ENCODE measurements around the gene C4orf36. TPM values are rescaled to one million over a fixed set of nuclear protein-coding genes. Genes with fewer than 3 reads are reported as not detected.
A peak's percentile ranks its signal among the peaks of the same experiment; 100 is the strongest.

Gene C4orf36
- total RNA-seq, 2 experiments from 2014 or later, result 0.44 TPM; not detected in 1

- Mint-ChIP-seq H3K27me3 (ENCODE audit: low read depth) (no peaks in the 10 kb centered on the region), H3K4me1 (ENCODE audit: low read depth) (peaks cover 25% of the 10 kb centered on the region), H3K4me3 (no peak overlapping the region), H3K9me3 (no peaks in the 10 kb centered on the region), H3K27ac (no peak overlapping the region), H3K36me3 (ENCODE audit: low read depth) (no peaks in the 10 kb centered on the region)
- CTCF ChIA-PET, result interaction anchor here (1.1 to 1.4 kb wide), 3 partner anchors 10 to 240 kb away, joined by 3 to 11 read pairs (median 4); no protein-coding TSS in a partner anchor
- no peak for DNase-seq
- intact Hi-C loops (cut with micrococcal nuclease), result no loop called here
Measured at GRCh38 chr4:86909546-86910295, 17.5 kb upstream of the C4orf36 start.

- no peak overlapping the region for H3K27ac Mint-ChIP-seq
- no peak for DNase-seq
- H3K4me1 Mint-ChIP-seq (ENCODE audit: low read depth), result peaks cover 25% of the 10 kb centered on the region
- CTCF ChIA-PET, result interaction anchor here (0.7 to 1.4 kb wide), 4 partner anchors 12 to 1297 kb away, joined by 3 to 11 read pairs (median 4); no protein-coding TSS in a partner anchor
- H3K4me3 Mint-ChIP-seq, result no peak overlapping the region
- intact Hi-C loops (cut with micrococcal nuclease), result no loop called here
- H3K27me3 Mint-ChIP-seq (ENCODE audit: low read depth), result peaks cover 5% of the 10 kb centered on the region
- H3K9me3 Mint-ChIP-seq, result no peaks in the 10 kb centered on the region
- H3K36me3 Mint-ChIP-seq (ENCODE audit: low read depth), result no peaks in the 10 kb centered on the region
Measured at GRCh38 chr4:86908251-86908657, 16.0 kb upstream of the C4orf36 start.

- Mint-ChIP-seq H3K27ac (no peak overlapping the region), H3K4me1 (ENCODE audit: low read depth) (no peaks in the 10 kb centered on the region), H3K4me3 (no peak overlapping the region), H3K27me3 (ENCODE audit: low read depth) (peaks cover 6% of the 10 kb centered on the region), H3K9me3 (no peaks in the 10 kb centered on the region), H3K36me3 (ENCODE audit: low read depth) (no peaks in the 10 kb centered on the region)
- CTCF ChIA-PET, result interaction anchor here (0.6 kb wide), 1 partner anchor 190 kb away, joined by 3 read pairs; no protein-coding TSS in a partner anchor
- no peak for DNase-seq
- intact Hi-C loops (cut with micrococcal nuclease), result no loop called here
Measured at GRCh38 chr4:86901864-86902263, 9.6 kb upstream of the C4orf36 start.

GRCh38 chr4:86898562-86898961 is 6.3 kb upstream of the C4orf36 start:
- intact Hi-C loops (cut with micrococcal nuclease), result loop anchor here (1.0 to 10.0 kb wide), 3 partner anchors 246 to 1754 kb away; no protein-coding TSS in a partner anchor
- H3K27me3 Mint-ChIP-seq (ENCODE audit: low read depth), result peaks cover 4% of the 10 kb centered on the region
- no peak overlapping the region for H3K4me3 Mint-ChIP-seq
- CTCF ChIA-PET, result interaction anchor here (1.1 kb wide), 1 partner anchor 257 kb away, joined by 4 read pairs; no protein-coding TSS in a partner anchor
- H3K4me1 Mint-ChIP-seq (ENCODE audit: low read depth), result no peaks in the 10 kb centered on the region
- no peaks in the 10 kb centered on the region for H3K36me3 Mint-ChIP-seq (ENCODE audit: low read depth)
- no peaks in the 10 kb centered on the region for H3K9me3 Mint-ChIP-seq
- H3K27ac Mint-ChIP-seq, result no peak overlapping the region
- peak; percentile 23 for DNase-seq

- Mint-ChIP-seq H3K4me1 (ENCODE audit: low read depth) (peaks cover 2% of the 10 kb centered on the region), H3K4me3 (no peak overlapping the region), H3K27ac (no peak overlapping the region), H3K9me3 (no peaks in the 10 kb centered on the region), H3K36me3 (ENCODE audit: low read depth) (no peaks in the 10 kb centered on the region), H3K27me3 (ENCODE audit: low read depth) (peaks cover 10% of the 10 kb centered on the region)
- CTCF ChIA-PET, result interaction anchor here (1.0 to 1.4 kb wide), 3 partner anchors 254 to 398 kb away, joined by 4 to 7 read pairs (median 6); no protein-coding TSS in a partner anchor
- intact Hi-C loops (cut with micrococcal nuclease), result loop anchor here (5.0 to 10.0 kb wide), 2 partner anchors 244 to 1752 kb away; no protein-coding TSS in a partner anchor
- no peak for DNase-seq
Measured at GRCh38 chr4:86896596-86896995, 4.4 kb upstream of the C4orf36 start.

GRCh38 chr4:86895692-86896488 is 3.7 kb upstream of the C4orf36 start:
- intact Hi-C loops (cut with micrococcal nuclease), result loop anchor here (1.0 to 10.0 kb wide), 3 partner anchors 244 to 1751 kb away; no protein-coding TSS in a partner anchor
- no peak overlapping the region for H3K27ac Mint-ChIP-seq
- CTCF ChIA-PET, result interaction anchor here (0.6 to 4.5 kb wide), 5 partner anchors 8 to 409 kb away, joined by 3 to 56 read pairs (median 4); no protein-coding TSS in a partner anchor
- no peak for DNase-seq
- H3K27me3 Mint-ChIP-seq (ENCODE audit: low read depth), result peaks cover 17% of the 10 kb centered on the region
- no peaks in the 10 kb centered on the region for H3K36me3 Mint-ChIP-seq (ENCODE audit: low read depth)
- H3K4me1 Mint-ChIP-seq (ENCODE audit: low read depth), result peaks cover 5% of the 10 kb centered on the region
- no peak overlapping the region for H3K4me3 Mint-ChIP-seq
- no peaks in the 10 kb centered on the region for H3K9me3 Mint-ChIP-seq

GRCh38 chr4:86894455-86894854 is 2.2 kb upstream of the C4orf36 start:
- DNase-seq, result no peak
- peaks cover 20% of the 10 kb centered on the region for H3K27me3 Mint-ChIP-seq (ENCODE audit: low read depth)
- CTCF ChIA-PET, result interaction anchor here (0.7 to 4.5 kb wide), 3 partner anchors 195 to 396 kb away, joined by 4 to 56 read pairs (median 4); no protein-coding TSS in a partner anchor
- H3K36me3 Mint-ChIP-seq (ENCODE audit: low read depth), result no peaks in the 10 kb centered on the region
- intact Hi-C loops (cut with micrococcal nuclease), result loop anchor here (10.0 kb wide), 1 partner anchor 1750 kb away; no protein-coding TSS in a partner anchor
- no peak overlapping the region for H3K4me3 Mint-ChIP-seq
- H3K27ac Mint-ChIP-seq, result no peak overlapping the region
- H3K9me3 Mint-ChIP-seq, result no peaks in the 10 kb centered on the region
- H3K4me1 Mint-ChIP-seq (ENCODE audit: low read depth), result peaks cover 5% of the 10 kb centered on the region

GRCh38 chr4:86893136-86893535 is 914 bp upstream of the C4orf36 start:
- intact Hi-C loops (cut with micrococcal nuclease), result loop anchor here (2.0 to 10.0 kb wide), 2 partner anchors 298 to 1748 kb away; partner anchors contain the start of gene PTPN13
- peak overlapping the region; percentile 26 for H3K4me3 Mint-ChIP-seq

GRCh38 chr4:86892636-86892960 is 376 bp upstream of the C4orf36 start:
- intact Hi-C loops (cut with micrococcal nuclease), result loop anchor here (2.0 to 10.0 kb wide), 2 partner anchors 298 to 1748 kb away; partner anchors contain the start of gene PTPN13
- Mint-ChIP-seq H3K36me3 (ENCODE audit: low read depth) (no peaks in the 10 kb centered on the region), H3K4me1 (ENCODE audit: low read depth) (peaks cover 5% of the 10 kb centered on the region)

More at GRCh38 chr4:86893136-86893535, 914 bp upstream of the C4orf36 start:
- Mint-ChIP-seq H3K4me1 (ENCODE audit: low read depth) (peaks cover 5% of the 10 kb centered on the region), H3K27me3 (ENCODE audit: low read depth) (peaks cover 22% of the 10 kb centered on the region), H3K36me3 (ENCODE audit: low read depth) (no peaks in the 10 kb centered on the region), H3K9me3 (no peaks in the 10 kb centered on the region), H3K27ac (no peak overlapping the region)
- DNase-seq, result no peak
- CTCF ChIA-PET, result interaction anchor here (4.5 kb wide), 1 partner anchor 395 kb away, joined by 56 read pairs; no protein-coding TSS in a partner anchor

GRCh38 chr4:86890790-86891189 is 1.4 kb downstream of the C4orf36 start:
- peaks cover 22% of the 10 kb centered on the region for H3K27me3 Mint-ChIP-seq (ENCODE audit: low read depth)
- H3K4me1 Mint-ChIP-seq (ENCODE audit: low read depth), result peaks cover 5% of the 10 kb centered on the region
- DNase-seq, result no peak
- CTCF ChIA-PET, result no interaction called here
- intact Hi-C loops (cut with micrococcal nuclease), result loop anchor here (10.0 kb wide), 1 partner anchor 1746 kb away; no protein-coding TSS in a partner anchor
- H3K9me3 Mint-ChIP-seq, result no peaks in the 10 kb centered on the region
- no peaks in the 10 kb centered on the region for H3K36me3 Mint-ChIP-seq (ENCODE audit: low read depth)
- H3K4me3 Mint-ChIP-seq, result no peak overlapping the region
- H3K27ac Mint-ChIP-seq, result no peak overlapping the region

More at GRCh38 chr4:86892636-86892960, 376 bp upstream of the C4orf36 start:
- no peak for DNase-seq
- Mint-ChIP-seq H3K27ac (no peak overlapping the region), H3K9me3 (no peaks in the 10 kb centered on the region), H3K4me3 (peak overlapping the region; percentile 71), H3K27me3 (ENCODE audit: low read depth) (peaks cover 22% of the 10 kb centered on the region)
- CTCF ChIA-PET, result interaction anchor here (1.6 to 4.5 kb wide), 2 partner anchors 30 to 394 kb away, joined by 4 to 56 read pairs; no protein-coding TSS in a partner anchor

GRCh38 chr4:86879641-86880040 is 12.6 kb downstream of the C4orf36 start:
- intact Hi-C loops (cut with micrococcal nuclease), result no loop called here
- H3K36me3 Mint-ChIP-seq (ENCODE audit: low read depth), result no peaks in the 10 kb centered on the region
- H3K4me1 Mint-ChIP-seq (ENCODE audit: low read depth), result no peaks in the 10 kb centered on the region
- H3K4me3 Mint-ChIP-seq, result no peak overlapping the region
- CTCF ChIA-PET, result interaction anchor here (0.8 to 0.9 kb wide), 2 partner anchors 384 to 387 kb away, joined by 3 to 4 read pairs; no protein-coding TSS in a partner anchor
- DNase-seq, result no peak
- peaks cover 13% of the 10 kb centered on the region for H3K9me3 Mint-ChIP-seq
- no peak overlapping the region for H3K27ac Mint-ChIP-seq
- H3K27me3 Mint-ChIP-seq (ENCODE audit: low read depth), result no peaks in the 10 kb centered on the region

All from activated naive CD4-positive, alpha-beta T cell treated with anti-CD3 and anti-CD28 coated beads for 36 hours (primary cell).